GM21786 (cell line): Measurements from ENCODE around the gene TMEM44.
"Not testable (repeated sequence)": the region's sequence is repeated elsewhere in the genome, so short reads cannot be mapped to it uniquely, and the experiment has no call there.

ENCODE experiments used
- ATAC-seq: cut with Tn5 transposase; IDR thresholded peaks from one replicate; pipeline ENCODE4 v1.9.1; 2021; ENCODE audit not compliant: unreplicated experiment

The TMEM44 gene

DNA sequence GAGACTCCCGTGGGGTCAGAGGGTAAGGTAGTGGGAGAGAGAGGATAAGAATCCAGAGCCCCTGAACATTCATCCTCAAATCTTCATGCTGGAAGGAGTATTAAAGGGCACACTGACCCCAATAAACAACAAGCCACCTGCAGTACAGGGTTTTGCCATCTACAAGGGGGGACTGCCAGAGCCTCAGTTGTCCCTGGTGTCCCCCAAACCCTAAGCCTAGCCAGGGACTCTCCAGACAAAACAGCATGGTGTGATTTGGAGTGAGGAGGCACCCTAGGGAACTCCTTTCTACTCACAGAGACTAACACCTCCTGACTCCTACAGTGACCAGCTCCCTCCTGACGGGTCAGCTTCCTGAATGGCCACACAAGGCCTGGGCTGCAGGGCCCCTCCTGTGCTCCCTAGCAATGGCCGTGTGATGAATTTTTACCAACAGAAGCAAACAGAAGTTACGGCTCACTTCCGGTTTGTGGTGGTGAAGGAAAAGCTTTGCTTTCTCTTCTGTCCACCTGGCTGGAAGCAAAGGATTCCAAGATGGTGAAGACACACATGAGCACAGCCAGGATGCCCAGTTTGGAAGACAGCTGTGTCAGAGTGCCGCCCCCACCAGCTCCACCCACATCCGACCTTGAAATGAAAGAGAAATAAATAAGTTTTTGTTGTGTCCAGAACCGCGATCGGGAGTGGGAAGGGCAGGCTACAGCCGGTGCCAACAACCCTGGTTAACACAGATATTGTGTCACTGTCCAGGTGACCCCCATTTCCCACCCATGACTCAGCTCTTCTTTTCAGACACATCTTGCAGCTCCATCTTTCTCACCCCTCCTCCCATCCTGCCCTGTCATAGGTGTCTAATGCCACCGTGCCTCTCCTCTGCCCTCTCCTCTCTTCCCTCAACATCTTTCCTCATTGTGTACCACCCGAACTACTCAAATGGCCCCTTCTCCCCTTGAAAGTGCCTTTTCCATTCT is 76.8 kb downstream of the TMEM44 start:
- no peak for ATAC-seq

DNA sequence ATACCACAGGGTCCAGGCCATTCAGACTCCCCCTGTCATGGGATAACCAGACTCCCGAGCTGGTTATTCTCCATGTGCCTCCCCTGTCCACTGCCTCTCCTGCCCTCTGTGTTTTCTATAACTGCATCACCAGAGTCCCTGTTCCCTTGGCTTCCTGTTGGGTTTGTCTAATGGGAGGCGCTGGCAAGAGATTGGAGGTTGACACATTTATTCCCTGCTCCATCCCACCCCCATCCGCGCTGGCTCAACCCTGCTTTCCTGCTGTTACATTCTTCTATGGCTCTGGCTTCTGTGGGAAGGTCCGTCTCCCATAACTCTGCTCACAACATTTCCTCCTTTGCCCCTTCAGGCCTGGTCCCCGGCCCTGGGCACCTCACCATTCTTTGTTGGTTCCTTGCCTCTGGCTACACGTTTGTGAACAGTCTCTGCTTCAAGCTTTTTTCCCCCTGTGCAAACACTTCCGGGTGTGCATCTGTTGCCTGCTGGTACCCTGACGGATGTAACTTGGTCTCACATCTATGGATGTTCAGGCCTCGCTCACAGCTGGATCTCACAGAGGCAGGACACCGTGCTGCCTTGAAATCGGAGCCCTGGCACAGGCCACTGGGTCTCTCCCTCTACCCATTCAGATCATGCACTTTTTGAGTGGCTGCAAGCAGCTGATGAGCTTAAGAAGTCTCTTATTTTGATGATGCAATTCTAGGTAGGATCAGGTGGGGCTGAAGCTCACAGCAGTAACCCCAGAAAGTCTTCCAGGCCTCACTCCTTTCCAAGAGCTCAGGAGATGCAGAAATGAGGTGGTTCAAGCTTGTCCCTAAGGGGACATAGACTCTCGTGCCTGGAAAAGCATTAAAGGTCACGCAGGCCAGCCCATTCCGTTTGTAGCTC is 77.8 kb downstream of the TMEM44 start:
- ATAC-seq: no peak

DNA sequence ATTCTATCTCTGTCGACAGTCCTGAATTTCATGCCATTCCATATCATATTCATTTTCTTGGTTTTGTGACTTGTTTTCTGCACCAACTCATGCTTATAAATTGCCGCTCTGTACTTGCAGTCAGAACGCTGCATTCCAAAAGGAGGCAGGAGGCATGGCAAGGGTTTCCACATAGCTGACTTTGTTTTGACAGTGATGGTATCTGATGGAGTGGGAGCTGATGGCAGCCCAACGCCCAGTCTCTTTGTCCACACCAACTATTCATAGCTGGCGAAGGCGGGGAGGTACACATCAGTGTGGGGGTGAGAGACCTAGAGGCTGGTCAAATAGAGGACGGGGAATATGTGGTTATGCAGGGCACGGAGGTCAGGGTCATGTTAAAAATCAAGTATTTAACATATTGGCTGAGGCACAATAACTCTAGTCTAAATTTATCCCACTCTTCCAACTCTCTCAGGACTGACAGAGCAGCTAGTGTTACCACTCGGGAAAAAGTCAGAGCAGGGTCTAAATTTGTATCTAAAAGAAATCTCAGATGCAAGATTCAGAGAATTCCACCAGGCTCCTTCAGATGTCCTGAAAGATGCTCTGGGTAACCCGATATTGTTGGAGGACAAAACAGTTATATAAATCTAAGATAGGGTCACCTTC is 78.6 kb downstream of the TMEM44 start:
- no peak for ATAC-seq

DNA sequence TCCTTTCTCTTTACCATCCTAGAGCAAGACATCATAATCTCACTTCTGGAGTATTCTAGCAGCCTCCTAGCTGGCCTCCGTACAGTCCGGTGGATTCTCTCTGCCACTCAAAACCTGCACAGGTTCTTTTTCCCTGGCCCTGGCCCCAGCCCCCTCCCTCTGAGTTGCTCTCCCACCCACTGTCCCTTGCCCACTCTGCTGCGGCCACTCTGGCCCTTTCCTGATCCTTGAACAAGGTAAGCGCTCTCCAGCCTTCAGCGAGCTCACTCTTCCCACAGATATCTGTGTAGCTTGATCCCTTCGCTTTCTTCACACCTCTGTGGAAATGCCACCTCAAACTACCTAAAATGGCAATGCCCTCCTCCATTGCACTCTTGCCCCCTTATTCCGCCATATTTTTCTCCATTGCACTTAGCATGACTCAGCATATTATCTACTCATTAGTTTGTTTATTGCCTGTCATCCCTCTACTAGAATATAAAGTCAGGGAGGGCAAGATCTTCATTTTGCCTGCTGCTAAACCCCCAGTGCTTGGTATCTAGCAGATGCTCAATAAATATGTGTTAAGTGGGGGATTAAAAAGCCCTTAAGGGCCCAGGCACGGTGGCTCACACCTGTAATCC is 80.8 kb downstream of the TMEM44 start:
- no peak for ATAC-seq

DNA sequence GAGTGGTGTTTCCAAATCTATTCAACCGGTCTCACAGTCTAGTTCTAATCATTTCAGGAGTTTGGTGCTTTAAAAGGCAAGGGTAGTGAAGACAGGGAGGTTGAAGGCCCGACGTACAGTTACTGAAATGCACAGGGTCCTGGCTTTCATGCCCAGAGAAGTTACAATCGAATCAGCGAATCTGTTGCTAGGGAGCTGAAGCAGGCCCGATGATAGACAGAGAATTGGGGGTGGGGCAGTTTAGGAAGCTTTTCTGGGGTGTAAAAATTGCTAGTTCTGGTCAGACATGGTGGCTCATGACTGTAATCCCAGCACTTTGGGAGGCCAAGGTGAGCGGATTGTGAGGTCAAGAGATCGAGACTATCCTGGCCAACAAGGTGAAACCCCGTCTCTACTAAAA is 83.4 kb downstream of the TMEM44 start:
- no peak for ATAC-seq

DNA sequence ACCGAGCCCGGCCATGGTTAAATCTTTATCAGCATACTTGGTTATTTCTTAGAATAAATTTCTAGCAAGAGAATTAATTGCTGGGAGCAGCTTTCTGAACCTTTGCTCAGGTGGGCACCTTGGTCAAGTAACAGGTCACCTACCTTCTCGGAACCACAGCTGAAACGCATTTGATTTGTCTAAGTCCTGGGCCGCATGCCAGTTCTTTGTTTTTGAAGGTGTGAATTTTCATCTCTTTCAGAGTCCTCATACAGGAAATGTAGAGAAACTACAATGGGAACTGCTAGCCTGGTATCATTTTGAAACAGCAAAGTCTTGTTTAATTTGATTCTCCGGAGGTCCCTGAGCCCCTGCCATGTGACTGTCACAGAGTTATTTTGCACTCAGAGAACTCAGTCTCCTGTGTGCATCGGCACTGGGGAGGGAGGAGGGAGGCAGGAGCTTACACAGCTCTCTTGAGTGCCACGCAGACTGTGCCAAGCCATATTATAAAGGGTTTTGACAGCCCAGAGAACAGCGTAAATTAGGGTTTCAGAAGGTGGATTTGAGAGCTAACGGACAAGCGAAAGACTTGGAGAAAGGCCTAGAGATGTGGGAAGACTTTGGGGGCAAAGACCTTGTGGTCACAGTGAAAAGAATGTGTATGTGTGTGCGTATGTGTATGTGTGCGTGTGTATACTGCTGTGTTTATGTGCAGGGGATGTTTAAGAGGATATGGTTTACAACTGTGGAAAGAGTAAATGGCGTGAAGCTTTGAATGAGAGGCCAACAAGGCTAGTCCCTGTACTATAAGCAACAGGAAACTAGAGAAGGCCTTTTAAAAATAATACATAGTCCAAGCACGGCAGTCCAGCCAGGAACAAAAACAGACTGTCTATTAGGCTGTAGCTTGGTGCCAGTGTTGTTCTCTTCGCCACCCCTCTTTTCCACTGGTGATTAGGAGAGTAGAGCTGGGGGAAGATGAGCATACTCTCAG is 84.6 kb downstream of the TMEM44 start:
- no peak for ATAC-seq

DNA sequence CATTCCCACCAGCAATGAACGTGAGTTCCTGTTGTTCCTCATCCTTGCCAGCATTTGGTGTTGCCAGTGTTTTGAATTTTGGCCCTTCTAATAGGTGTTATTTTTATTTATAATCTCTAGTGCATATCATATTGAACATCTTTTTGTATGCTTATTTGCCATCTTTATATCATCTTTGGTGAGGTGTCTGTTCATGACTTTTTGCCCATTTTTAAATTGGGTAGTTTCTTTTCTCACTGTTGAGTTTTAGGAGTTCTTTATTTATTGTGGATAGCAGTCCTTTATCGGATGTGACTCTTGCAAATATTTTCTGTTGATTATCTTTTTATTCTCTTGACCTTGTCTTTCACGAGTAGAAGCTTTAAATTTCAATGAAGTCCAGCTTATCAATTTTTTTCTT is 86.2 kb downstream of the TMEM44 start:
- no peak for ATAC-seq

DNA sequence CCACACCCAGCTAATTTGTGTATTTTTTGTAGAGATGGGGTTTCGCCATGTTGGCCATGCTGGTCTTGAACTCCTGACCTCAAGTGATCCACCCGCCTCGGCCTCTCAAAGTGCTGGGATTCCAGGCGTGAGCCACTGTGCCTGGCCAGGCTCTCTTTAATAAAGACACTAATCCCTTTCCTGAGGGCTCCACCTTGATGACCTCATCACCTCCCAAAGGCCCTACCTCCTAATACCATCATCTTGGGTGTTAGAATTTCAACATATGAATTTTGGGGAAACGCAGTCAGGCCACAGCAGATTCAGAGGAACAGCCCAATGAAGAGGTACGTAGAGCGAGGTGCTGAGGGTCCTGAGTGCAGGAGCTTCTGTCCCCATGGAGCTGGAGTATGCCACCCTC is 87.7 kb downstream of the TMEM44 start:
- ATAC-seq: not testable (repeated sequence)

DNA sequence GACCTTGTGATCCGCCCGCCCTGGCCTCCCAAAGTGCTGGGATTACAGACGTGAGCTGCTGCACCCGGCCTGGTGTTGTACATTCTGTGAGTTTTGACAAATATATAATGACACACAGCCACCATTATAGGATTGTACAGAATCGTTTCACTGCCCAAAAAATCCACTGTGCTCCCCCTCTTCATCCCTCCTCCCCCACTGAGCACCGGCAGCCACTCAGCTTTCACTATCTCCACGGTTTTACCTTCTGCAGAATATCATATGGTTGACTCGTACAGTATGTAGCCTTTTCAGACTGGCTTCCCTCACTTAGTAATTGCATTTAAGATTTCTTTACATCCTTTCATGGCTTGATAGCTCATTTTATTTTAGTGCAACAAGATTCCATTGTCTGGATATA is 89.7 kb downstream of the TMEM44 start:
- no peak for ATAC-seq

DNA sequence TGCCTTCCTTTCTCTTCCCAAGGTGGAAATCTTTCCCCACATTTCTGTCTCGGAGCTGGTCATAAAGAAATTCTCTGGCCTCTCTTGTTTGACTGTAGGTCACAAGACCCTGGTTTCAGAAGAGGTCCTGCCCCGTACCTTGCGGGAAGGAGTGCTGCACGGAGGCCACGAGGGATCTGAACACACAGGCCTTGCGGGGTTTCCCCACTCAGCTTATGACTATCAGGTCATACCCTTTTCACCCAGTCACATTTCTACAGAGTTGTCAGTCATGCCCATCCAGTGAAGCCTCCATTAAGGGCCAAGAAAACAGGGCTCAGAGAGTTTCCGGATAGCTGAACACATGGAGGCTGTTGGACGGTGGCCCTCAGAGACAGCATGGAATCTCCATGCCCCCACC is 91.7 kb downstream of the TMEM44 start:
- no peak for ATAC-seq

DNA sequence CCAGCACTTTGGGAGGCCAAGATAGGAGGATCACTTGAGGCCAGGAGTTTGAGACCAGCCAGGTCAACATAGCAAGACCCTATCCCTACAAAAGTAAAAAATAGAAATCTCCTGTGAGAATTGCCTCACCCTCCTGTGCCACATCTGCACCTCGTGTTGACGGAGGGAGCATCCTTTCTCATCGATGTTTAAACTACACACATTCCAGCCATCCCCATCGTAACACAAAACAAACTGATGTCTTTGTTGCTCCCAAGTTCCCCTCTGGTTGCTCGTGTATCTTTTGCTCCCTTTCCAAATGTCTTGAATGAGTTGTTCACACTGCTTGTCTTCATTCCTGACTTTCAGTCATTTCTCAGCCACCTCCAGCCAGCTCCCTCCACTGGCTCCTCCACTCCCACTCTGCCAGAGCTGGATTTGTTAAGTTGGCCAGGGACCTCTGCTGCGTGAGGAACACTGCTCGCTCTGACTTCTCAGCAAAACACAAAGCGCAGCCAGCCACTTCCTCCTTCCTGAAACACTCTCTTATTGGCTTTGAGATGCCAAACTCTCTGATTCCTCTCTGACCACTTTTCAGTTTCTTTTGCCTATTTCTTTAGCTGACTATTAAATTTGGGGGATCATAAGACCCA is 92.8 kb downstream of the TMEM44 start:
- ATAC-seq: no peak

DNA sequence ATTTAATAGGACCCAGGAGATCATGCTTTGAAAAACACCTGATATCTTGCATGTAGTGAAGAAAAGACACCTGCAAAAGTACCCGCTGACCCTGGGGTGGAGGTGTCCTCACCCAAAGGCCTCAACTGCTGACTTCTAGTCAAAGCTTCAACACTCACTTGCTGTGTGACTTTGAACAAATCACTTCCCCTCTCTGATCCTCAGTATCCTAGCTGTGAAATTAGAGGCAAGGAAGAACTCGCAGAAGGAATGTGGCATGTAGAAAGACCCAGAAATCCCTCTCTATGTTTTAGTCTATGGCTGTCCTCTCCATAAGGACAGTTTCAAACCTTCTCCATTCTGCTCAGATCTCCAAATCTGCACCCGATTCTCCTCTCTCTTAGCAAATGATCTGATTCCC is 93.7 kb downstream of the TMEM44 start:
- no peak for ATAC-seq

DNA sequence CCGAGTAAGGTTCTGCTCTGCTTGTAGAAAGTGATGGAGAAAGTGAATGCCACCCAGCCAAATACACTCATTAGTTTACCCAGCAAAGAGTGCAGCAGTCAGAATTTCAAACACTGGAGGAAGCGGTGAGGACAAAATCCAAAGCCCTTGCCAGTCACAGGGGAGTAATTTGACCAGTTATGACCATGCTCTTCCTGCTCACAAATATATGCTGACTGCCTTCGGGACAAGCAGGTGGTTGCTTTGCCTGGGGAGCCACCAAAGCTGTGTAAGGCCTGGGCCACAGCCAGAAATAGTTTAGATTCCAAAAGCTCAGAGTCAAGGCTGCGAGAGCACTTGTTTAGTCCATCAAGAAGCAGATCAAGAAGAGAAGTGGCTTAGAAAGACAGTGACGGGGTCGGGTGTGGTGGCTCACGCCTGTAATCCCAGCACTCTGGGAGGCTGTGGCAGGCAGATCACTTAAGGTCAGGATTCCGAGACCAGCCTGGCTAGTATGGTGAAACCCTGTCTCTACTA is 95.4 kb downstream of the TMEM44 start:
- no peak for ATAC-seq
